Measurements from ENCODE around the gene AZI2.

Gene AZI2

GRCh38 chr3:28348629-28349468, at the start of gene AZI2, which contains the start of gene ZCWPW2:
AZI2 (minus strand) TSS chr3:28348824; CDS start chr3:28340617, 8,207 bp downstream.
ZCWPW2 (plus strand) TSS chr3:28348721; CDS start chr3:28413069, 64,348 bp downstream.
- Histone ChIP-seq H3K9me3 (ENCODE audit: control insufficient read depth in 1 of 2, low read length in 2 of 2) (peaks cover 4 to 13% of the 10 kb centered on the region in 2 donors), H3K4me1 (ENCODE audit: control insufficient read depth in 1 of 2, insufficient read depth in 2 of 2, low read length in 2 of 2) (peaks cover 0 to 33% of the 10 kb centered on the region in 2 donors), H3K36me3 (ENCODE audit: control insufficient read depth in 1 of 2, insufficient read depth in 2 of 2, low read length in 2 of 2) (peaks cover 0 to 30% of the 10 kb centered on the region in 2 donors), H3K4me3 (ENCODE audit: low read depth in 1 of 2, low read length in 2 of 2) (peak within 1 kb of the TSS; percentile 79 to 92), H3K27ac (ENCODE audit: low read length) (peak within 1 kb of the TSS; percentile 96), H3K27me3 (ENCODE audit: low read depth, low read length) (no peaks in the 10 kb centered on the region)

- Histone ChIP-seq H3K27ac (ENCODE audit: low read length) (no peak overlapping the region), H3K36me3 (ENCODE audit: control insufficient read depth in 1 of 2, insufficient read depth in 2 of 2, low read length in 2 of 2) (peaks cover 0 to 5% of the 10 kb centered on the region in 2 donors), H3K9me3 (ENCODE audit: control insufficient read depth in 1 of 2, low read length in 2 of 2) (peaks cover 0 to 11% of the 10 kb centered on the region in 2 donors), H3K27me3 (ENCODE audit: low read depth, low read length) (no peaks in the 10 kb centered on the region), H3K4me3 (ENCODE audit: low read depth in 1 of 2, low read length in 2 of 2) (no peak overlapping the region), H3K4me1 (ENCODE audit: control insufficient read depth in 1 of 2, insufficient read depth in 2 of 2, low read length in 2 of 2) (no peaks in the 10 kb centered on the region)
Measured at GRCh38 chr3:28388978-28389377, 40.4 kb upstream of the AZI2 start.

GRCh38 chr3:28386049-28386448, 37.4 kb upstream of the AZI2 start:
- Histone ChIP-seq H3K4me1 (ENCODE audit: control insufficient read depth in 1 of 2, insufficient read depth in 2 of 2, low read length in 2 of 2) (no peaks in the 10 kb centered on the region), H3K27me3 (ENCODE audit: low read depth, low read length) (no peaks in the 10 kb centered on the region), H3K4me3 (ENCODE audit: low read depth in 1 of 2, low read length in 2 of 2) (no peak overlapping the region), H3K27ac (ENCODE audit: low read length) (no peak overlapping the region), H3K36me3 (ENCODE audit: control insufficient read depth in 1 of 2, insufficient read depth in 2 of 2, low read length in 2 of 2) (peaks cover 0 to 4% of the 10 kb centered on the region in 2 donors), H3K9me3 (ENCODE audit: control insufficient read depth in 1 of 2, low read length in 2 of 2) (no peaks in the 10 kb centered on the region)

GRCh38 chr3:28376424-28376823, 27.8 kb upstream of the AZI2 start:
- H3K36me3 ChIP-seq (ENCODE audit: control insufficient read depth in 1 of 2, insufficient read depth in 2 of 2, low read length in 2 of 2): no peaks in the 10 kb centered on the region
- H3K4me3 ChIP-seq (ENCODE audit: low read depth in 1 of 2, low read length in 2 of 2): no peak overlapping the region
- no peak overlapping the region for H3K27ac ChIP-seq (ENCODE audit: low read length)
- no peaks in the 10 kb centered on the region for H3K27me3 ChIP-seq (ENCODE audit: low read depth, low read length)
- H3K9me3 ChIP-seq (ENCODE audit: control insufficient read depth in 1 of 2, low read length in 2 of 2): peaks cover 0 to 8% of the 10 kb centered on the region in 2 donors
- H3K4me1 ChIP-seq (ENCODE audit: control insufficient read depth in 1 of 2, insufficient read depth in 2 of 2, low read length in 2 of 2): no peaks in the 10 kb centered on the region

GRCh38 chr3:28349469-28350000, 911 bp upstream of the AZI2 start:
- H3K27me3 ChIP-seq (ENCODE audit: low read depth, low read length): no peaks in the 10 kb centered on the region
- H3K9me3 ChIP-seq (ENCODE audit: control insufficient read depth in 1 of 2, low read length in 2 of 2): peaks cover 5 to 15% of the 10 kb centered on the region in 2 donors
- H3K4me1 ChIP-seq (ENCODE audit: control insufficient read depth in 1 of 2, insufficient read depth in 2 of 2, low read length in 2 of 2): peaks cover 0 to 29% of the 10 kb centered on the region in 2 donors
- H3K36me3 ChIP-seq (ENCODE audit: control insufficient read depth in 1 of 2, insufficient read depth in 2 of 2, low read length in 2 of 2): peaks cover 0 to 30% of the 10 kb centered on the region in 2 donors
- H3K27ac ChIP-seq (ENCODE audit: low read length): peak overlapping the region; percentile 96
- H3K4me3 ChIP-seq (ENCODE audit: low read depth in 1 of 2, low read length in 2 of 2): peak overlapping the region; percentile 79 to 92

- H3K4me1 ChIP-seq (ENCODE audit: control insufficient read depth in 1 of 2, insufficient read depth in 2 of 2, low read length in 2 of 2): peaks cover 0 to 33% of the 10 kb centered on the region in 2 donors
- H3K4me3 ChIP-seq (ENCODE audit: low read depth in 1 of 2, low read length in 2 of 2): peak overlapping the region; percentile 79 to 92
- peaks cover 0 to 26% of the 10 kb centered on the region in 2 donors for H3K36me3 ChIP-seq (ENCODE audit: control insufficient read depth in 1 of 2, insufficient read depth in 2 of 2, low read length in 2 of 2)
- peak overlapping the region; percentile 96 for H3K27ac ChIP-seq (ENCODE audit: low read length)
- no peaks in the 10 kb centered on the region for H3K27me3 ChIP-seq (ENCODE audit: low read depth, low read length)
- peaks cover 0 to 7% of the 10 kb centered on the region in 2 donors for H3K9me3 ChIP-seq (ENCODE audit: control insufficient read depth in 1 of 2, low read length in 2 of 2)
Measured at GRCh38 chr3:28348265-28348628, 377 bp downstream of the AZI2 start.

- Histone ChIP-seq H3K4me1 (ENCODE audit: control insufficient read depth in 1 of 2, insufficient read depth in 2 of 2, low read length in 2 of 2) (peaks cover 0 to 33% of the 10 kb centered on the region in 2 donors), H3K27ac (ENCODE audit: low read length) (peak overlapping the region; percentile 96), H3K9me3 (ENCODE audit: control insufficient read depth in 1 of 2, low read length in 2 of 2) (peaks cover 0 to 7% of the 10 kb centered on the region in 2 donors), H3K36me3 (ENCODE audit: control insufficient read depth in 1 of 2, insufficient read depth in 2 of 2, low read length in 2 of 2) (peaks cover 0 to 22% of the 10 kb centered on the region in 2 donors), H3K27me3 (ENCODE audit: low read depth, low read length) (no peaks in the 10 kb centered on the region), H3K4me3 (ENCODE audit: low read depth in 1 of 2, low read length in 2 of 2) (peak overlapping the region; percentile 79 to 92)
Measured at GRCh38 chr3:28347374-28348264, 1.0 kb downstream of the AZI2 start.

- H3K36me3 ChIP-seq (ENCODE audit: control insufficient read depth in 1 of 2, insufficient read depth in 2 of 2, low read length in 2 of 2): peaks cover 0 to 17% of the 10 kb centered on the region in 2 donors
- H3K27ac ChIP-seq (ENCODE audit: low read length): no peak overlapping the region
- H3K4me1 ChIP-seq (ENCODE audit: control insufficient read depth in 1 of 2, insufficient read depth in 2 of 2, low read length in 2 of 2): peaks cover 0 to 33% of the 10 kb centered on the region in 2 donors
- H3K4me3 ChIP-seq (ENCODE audit: low read depth in 1 of 2, low read length in 2 of 2): peak overlapping the region in 1 of 2 donors; percentile 79
- H3K27me3 ChIP-seq (ENCODE audit: low read depth, low read length): no peaks in the 10 kb centered on the region
- H3K9me3 ChIP-seq (ENCODE audit: control insufficient read depth in 1 of 2, low read length in 2 of 2): no peaks in the 10 kb centered on the region
Measured at GRCh38 chr3:28345690-28346089, 2.9 kb downstream of the AZI2 start.

- peaks cover 0 to 28% of the 10 kb centered on the region in 2 donors for H3K4me1 ChIP-seq (ENCODE audit: control insufficient read depth in 1 of 2, insufficient read depth in 2 of 2, low read length in 2 of 2)
- H3K27ac ChIP-seq (ENCODE audit: low read length): no peak overlapping the region
- no peaks in the 10 kb centered on the region for H3K27me3 ChIP-seq (ENCODE audit: low read depth, low read length)
- no peaks in the 10 kb centered on the region for H3K9me3 ChIP-seq (ENCODE audit: control insufficient read depth in 1 of 2, low read length in 2 of 2)
- H3K4me3 ChIP-seq (ENCODE audit: low read depth in 1 of 2, low read length in 2 of 2): peak overlapping the region; percentile 28 to 30
- peaks cover 0 to 16% of the 10 kb centered on the region in 2 donors for H3K36me3 ChIP-seq (ENCODE audit: control insufficient read depth in 1 of 2, insufficient read depth in 2 of 2, low read length in 2 of 2)
Measured at GRCh38 chr3:28343144-28343543, 5.5 kb downstream of the AZI2 start.

GRCh38 chr3:28337230-28337629, 11.4 kb downstream of the AZI2 start:
- H3K36me3 ChIP-seq (ENCODE audit: control insufficient read depth in 1 of 2, insufficient read depth in 2 of 2, low read length in 2 of 2): peaks cover 8 to 23% of the 10 kb centered on the region in 2 donors

GRCh38 chr3:28335246-28335645, 13.4 kb downstream of the AZI2 start:
- Histone ChIP-seq H3K36me3 (ENCODE audit: control insufficient read depth in 1 of 2, insufficient read depth in 2 of 2, low read length in 2 of 2) (peaks cover 14 to 31% of the 10 kb centered on the region in 2 donors), H3K9me3 (ENCODE audit: control insufficient read depth in 1 of 2, low read length in 2 of 2) (no peaks in the 10 kb centered on the region), H3K4me1 (ENCODE audit: control insufficient read depth in 1 of 2, insufficient read depth in 2 of 2, low read length in 2 of 2) (no peaks in the 10 kb centered on the region), H3K4me3 (ENCODE audit: low read depth in 1 of 2, low read length in 2 of 2) (no peak overlapping the region), H3K27ac (ENCODE audit: low read length) (no peak overlapping the region), H3K27me3 (ENCODE audit: low read depth, low read length) (no peaks in the 10 kb centered on the region)

More at GRCh38 chr3:28337230-28337629, 11.4 kb downstream of the AZI2 start:
- Histone ChIP-seq H3K27me3 (ENCODE audit: low read depth, low read length) (no peaks in the 10 kb centered on the region), H3K27ac (ENCODE audit: low read length) (no peak overlapping the region), H3K4me1 (ENCODE audit: control insufficient read depth in 1 of 2, insufficient read depth in 2 of 2, low read length in 2 of 2) (no peaks in the 10 kb centered on the region), H3K9me3 (ENCODE audit: control insufficient read depth in 1 of 2, low read length in 2 of 2) (no peaks in the 10 kb centered on the region), H3K4me3 (ENCODE audit: low read depth in 1 of 2, low read length in 2 of 2) (no peak overlapping the region)
